DND-41 (cell line): ENCODE data around the gene AMOT.
"Not testable (repeated sequence)": the region's sequence is repeated elsewhere in the genome, so short reads cannot be mapped to it uniquely, and the experiment has no call there.

Source experiments
- ATAC-seq: fragments of 200-7000 bp; cut with Tn5 transposase; 3 replicates; pipeline ENCODE4 v1.9.1; 2021; ENCODE audit warnings: low read depth; ENCODE audit not compliant: insufficient read depth
- DNase-seq: peaks from one replicate; pipeline ENCODE4 v3.0.0-alpha.2; 2020
- H2AFZ ChIP-seq: 2 replicates; pipeline ENCODE4 v1.6.0; 2012; ENCODE audit warnings: low read depth, low read length
- H3K27ac ChIP-seq: 2 replicates; pipeline ENCODE4 v1.5.1; 2012; ENCODE audit warnings: low read length, inconsistent platforms
- H3K27me3 ChIP-seq: fragments of 200-600 bp; sonication (generic); 2 replicates; pipeline ENCODE4 v1.6.0; 2012; ENCODE audit warnings: low read length, mild to moderate bottlenecking, inconsistent platforms; ENCODE audit not compliant: insufficient read depth, poor library complexity
- H3K36me3 ChIP-seq: 2 replicates; pipeline ENCODE4 v1.5.1; 2012; ENCODE audit warnings: low read length, inconsistent platforms; ENCODE audit not compliant: insufficient read depth
- H3K4me1 ChIP-seq: 2 replicates; pipeline ENCODE4 v1.5.1; 2012; ENCODE audit warnings: mild to moderate bottlenecking, low read length; ENCODE audit not compliant: insufficient read depth
- H3K4me2 ChIP-seq: 2 replicates; pipeline ENCODE4 v1.6.0; 2012; ENCODE audit warnings: mild to moderate bottlenecking, moderate library complexity, low read length, inconsistent platforms; ENCODE audit not compliant: insufficient read depth
- H3K4me3 ChIP-seq, 2 experiments: fragments of 200-600 bp in 1 of 2; shearing (Covaris generic) in 1 of 2; 2 replicates each; pipeline ENCODE4 v1.5.1; 2012 to 2016; ENCODE audit warnings: inconsistent platforms in 2 of 2, low read length in 2 of 2, mild to moderate bottlenecking in 2 of 2, low read depth in 1 of 2, moderate library complexity in 1 of 2
- H3K79me2 ChIP-seq: 2 replicates; pipeline ENCODE4 v1.6.0; 2012; ENCODE audit warnings: low read length, inconsistent platforms; ENCODE audit not compliant: insufficient read depth
- H3K9ac ChIP-seq: 2 replicates; pipeline ENCODE4 v1.6.0; 2012; ENCODE audit warnings: low read depth, mild to moderate bottlenecking, inconsistent platforms, low read length, moderate library complexity
- H3K9me3 ChIP-seq: 2 replicates; pipeline ENCODE4 v1.5.1; 2012; ENCODE audit warnings: low read length, moderate library complexity, mild to moderate bottlenecking, inconsistent platforms; ENCODE audit not compliant: insufficient read depth, severe bottlenecking
- H4K20me1 ChIP-seq: 2 replicates; pipeline ENCODE4 v1.6.0; 2012; ENCODE audit warnings: low read length; ENCODE audit not compliant: insufficient read depth
- EZH2 ChIP-seq: IDR thresholded peaks from 3 replicates; pipeline ENCODE4 v1.6.1; 2012; ENCODE audit warnings: borderline replicate concordance, low read depth, mild to moderate bottlenecking, moderate library complexity, low read length, inconsistent platforms; ENCODE audit not compliant: severe bottlenecking
- TF ChIP-seq, protein P1 (sequence below): IDR thresholded peaks from 2 replicates; pipeline ENCODE4 v1.5.1; 2012; ENCODE audit warnings: borderline replicate concordance, low read length, moderate library complexity, mild to moderate bottlenecking; ENCODE audit not compliant: poor library complexity, severe bottlenecking; ENCODE audit errors: extremely low read depth

AMOT gene

DNA sequence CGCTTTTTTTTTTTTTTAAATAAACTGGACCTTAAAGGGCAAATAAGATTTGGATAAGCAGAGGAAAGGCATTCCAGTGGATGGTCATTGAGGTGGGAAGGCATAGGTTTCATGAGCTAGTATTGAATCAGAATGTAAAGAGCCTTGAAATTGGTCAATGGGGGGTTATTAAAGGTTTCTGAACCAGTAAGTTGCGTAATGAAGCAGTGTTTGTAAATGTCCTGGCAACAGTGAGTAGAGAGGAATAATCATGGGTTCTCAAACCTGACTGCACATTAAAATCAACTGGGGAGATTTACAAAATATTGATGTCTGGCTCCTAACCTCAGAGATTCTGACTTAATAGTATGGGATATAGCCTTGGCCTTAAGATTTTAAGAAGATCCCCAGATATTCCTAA, 23.2 kb upstream of the AMOT start:
- H3K4me1 ChIP-seq, result no peaks in the 10 kb centered on the region
- H3K9me3 ChIP-seq, result no peaks in the 10 kb centered on the region
- no peak overlapping the region for H2AFZ ChIP-seq
- TF ChIP-seq, protein P1, sequence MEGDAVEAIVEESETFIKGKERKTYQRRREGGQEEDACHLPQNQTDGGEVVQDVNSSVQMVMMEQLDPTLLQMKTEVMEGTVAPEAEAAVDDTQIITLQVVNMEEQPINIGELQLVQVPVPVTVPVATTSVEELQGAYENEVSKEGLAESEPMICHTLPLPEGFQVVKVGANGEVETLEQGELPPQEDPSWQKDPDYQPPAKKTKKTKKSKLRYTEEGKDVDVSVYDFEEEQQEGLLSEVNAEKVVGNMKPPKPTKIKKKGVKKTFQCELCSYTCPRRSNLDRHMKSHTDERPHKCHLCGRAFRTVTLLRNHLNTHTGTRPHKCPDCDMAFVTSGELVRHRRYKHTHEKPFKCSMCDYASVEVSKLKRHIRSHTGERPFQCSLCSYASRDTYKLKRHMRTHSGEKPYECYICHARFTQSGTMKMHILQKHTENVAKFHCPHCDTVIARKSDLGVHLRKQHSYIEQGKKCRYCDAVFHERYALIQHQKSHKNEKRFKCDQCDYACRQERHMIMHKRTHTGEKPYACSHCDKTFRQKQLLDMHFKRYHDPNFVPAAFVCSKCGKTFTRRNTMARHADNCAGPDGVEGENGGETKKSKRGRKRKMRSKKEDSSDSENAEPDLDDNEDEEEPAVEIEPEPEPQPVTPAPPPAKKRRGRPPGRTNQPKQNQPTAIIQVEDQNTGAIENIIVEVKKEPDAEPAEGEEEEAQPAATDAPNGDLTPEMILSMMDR, result no peak
- no peak for TF ChIP-seq EZH2
- H3K4me2 ChIP-seq, result no peak overlapping the region
- no peak overlapping the region for H3K4me3 ChIP-seq
- no peaks in the 10 kb centered on the region for H3K79me2 ChIP-seq
- H3K27me3 ChIP-seq, result no peaks in the 10 kb centered on the region
- no peak overlapping the region for H3K9ac ChIP-seq
- H3K27ac ChIP-seq, result no peak overlapping the region
- H4K20me1 ChIP-seq, result no peaks in the 10 kb centered on the region
- H3K36me3 ChIP-seq, result no peaks in the 10 kb centered on the region
- DNase-seq, result no peak
- no peak for ATAC-seq

DNA sequence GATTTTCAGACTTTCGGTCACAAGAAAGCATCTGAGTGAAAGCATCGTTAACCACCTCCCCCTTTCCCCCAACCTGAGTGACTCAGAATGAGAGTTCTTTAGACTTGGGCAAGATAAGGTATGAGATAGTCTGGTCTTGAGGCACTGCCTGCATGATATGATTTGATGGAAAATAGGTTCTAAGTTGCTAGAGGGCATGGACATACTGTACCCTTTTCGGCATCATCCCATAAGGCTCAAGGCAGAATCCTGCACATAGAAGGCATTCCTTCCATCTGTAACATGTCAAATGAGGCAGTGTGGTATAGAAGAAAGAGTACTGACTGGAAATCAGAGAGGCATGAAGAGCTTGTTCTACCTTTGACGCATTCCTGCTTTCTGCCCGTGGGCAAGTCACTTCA, 16.8 kb upstream of the AMOT start:
- Histone ChIP-seq H3K36me3 (no peaks in the 10 kb centered on the region), H3K9me3 (no peaks in the 10 kb centered on the region), H3K27ac (no peak overlapping the region), H3K4me1 (no peaks in the 10 kb centered on the region), H3K9ac (no peak overlapping the region), H3K4me3 (no peak overlapping the region), H3K27me3 (no peaks in the 10 kb centered on the region), H4K20me1 (no peaks in the 10 kb centered on the region), H2AFZ (no peak overlapping the region), H3K4me2 (no peak overlapping the region), H3K79me2 (no peaks in the 10 kb centered on the region)
- DNase-seq (no peak), ATAC-seq (no peak)
- TF ChIP-seq, protein P1, result no peak
- TF ChIP-seq EZH2, result no peak

DNA sequence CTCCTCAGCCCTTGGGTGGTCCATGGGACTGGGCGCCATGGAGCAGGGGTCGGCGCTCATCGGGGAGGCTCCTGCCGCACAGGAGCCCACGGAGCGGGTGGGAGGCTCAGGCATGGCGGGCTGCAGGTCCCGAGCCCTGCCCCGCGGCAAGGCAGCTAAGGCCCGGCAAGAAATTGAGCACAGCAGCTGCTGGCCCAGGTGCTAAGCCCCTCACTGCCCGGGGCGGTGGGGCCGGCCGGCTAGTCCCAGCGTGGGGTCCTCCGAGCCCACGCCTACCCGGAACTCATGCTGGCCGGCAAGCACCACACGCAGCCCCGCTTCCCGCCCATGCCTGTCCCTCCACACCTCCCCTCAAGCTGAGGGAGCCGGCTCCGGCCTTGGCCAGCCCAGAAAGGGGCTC, 14.3 kb upstream of the AMOT start:
- not testable (repeated sequence) for ATAC-seq, H3K36me3 ChIP-seq, H3K9ac ChIP-seq, H2AFZ ChIP-seq, H3K4me2 ChIP-seq, H3K4me1 ChIP-seq, H3K79me2 ChIP-seq, H3K9me3 ChIP-seq, H3K4me3 ChIP-seq, H4K20me1 ChIP-seq, H3K27ac ChIP-seq, DNase-seq, H3K27me3 ChIP-seq

DNA sequence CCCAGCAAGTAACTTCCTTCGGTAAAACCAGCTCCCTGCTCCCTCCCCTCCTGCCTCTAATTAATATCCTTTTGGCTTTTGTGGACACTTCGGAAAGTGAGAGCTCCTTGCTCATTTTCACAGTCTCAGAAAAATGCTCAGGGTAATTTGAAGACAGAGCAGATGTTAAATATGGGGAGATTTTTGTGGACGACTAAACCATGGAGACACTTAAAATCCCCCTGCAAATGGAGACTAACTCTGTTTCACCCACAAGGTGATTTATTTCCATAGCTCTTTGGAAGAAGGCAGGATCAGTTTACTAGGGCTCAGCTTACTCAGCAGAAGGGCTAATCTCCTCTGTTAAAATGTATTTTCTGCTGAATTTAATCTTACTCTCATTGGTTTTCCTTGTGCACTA, 12.2 kb upstream of the AMOT start:
- TF ChIP-seq, protein P1, result no peak
- TF ChIP-seq EZH2, result no peak
- H3K9ac ChIP-seq, result no peak overlapping the region
- H2AFZ ChIP-seq, result no peak overlapping the region
- ATAC-seq, result no peak
- no peaks in the 10 kb centered on the region for H3K9me3 ChIP-seq
- H3K79me2 ChIP-seq, result no peaks in the 10 kb centered on the region
- H3K27ac ChIP-seq, result no peak overlapping the region
- H3K27me3 ChIP-seq, result no peaks in the 10 kb centered on the region
- no peak overlapping the region for H3K4me3 ChIP-seq
- no peaks in the 10 kb centered on the region for H3K36me3 ChIP-seq
- DNase-seq, result no peak
- H3K4me1 ChIP-seq, result peaks cover 4% of the 10 kb centered on the region
- H4K20me1 ChIP-seq, result no peaks in the 10 kb centered on the region
- H3K4me2 ChIP-seq, result no peak overlapping the region
